Kidney (tissue), 14 donors: Measurements from ENCODE around the gene ITGA3. TPM values are rescaled to one million over a fixed set of nuclear protein-coding genes. Genes with fewer than 3 reads are reported as not detected.

Source experiments
- DNase-seq, 5 donors: peaks; one replicate each; pipeline ENCODE4 v3.0.0-alpha.2; 2013 to 2020
- FAIRE-seq: peaks from 2 replicates; lab custom pipeline; 2012; peaks lifted over from hg19 to GRCh38; lab: Jason Lieb, UNC
- H3K27ac ChIP-seq, 2 donors: one replicate each; pipeline ENCODE4 v1.7.0; 2013; ENCODE audit warnings: low read depth in 2 of 2, low read length in 2 of 2, inconsistent platforms in 1 of 2
- H3K27me3 ChIP-seq: one replicate; pipeline ENCODE4 v1.7.1; 2013; ENCODE audit warnings: low read length, inconsistent platforms; ENCODE audit not compliant: control insufficient read depth, insufficient read depth
- H3K36me3 ChIP-seq, 3 donors: one replicate each; pipeline versions ENCODE4 v1.7.0 to v1.7.1; 2013; ENCODE audit warnings: low read length in 3 of 3, control low read depth in 1 of 3, inconsistent platforms in 1 of 3; ENCODE audit not compliant: insufficient read depth in 3 of 3, control insufficient read depth in 2 of 3
- H3K4me1 ChIP-seq, 3 donors: one replicate each; pipeline versions ENCODE4 v1.7.0 to v1.7.1; 2013; ENCODE audit warnings: low read length in 3 of 3, inconsistent platforms in 1 of 3, low read depth in 1 of 3; ENCODE audit not compliant: control insufficient read depth in 2 of 3, insufficient read depth in 2 of 3
- H3K4me3 ChIP-seq, 3 donors: one replicate each; pipeline versions ENCODE4 v1.7.0 to v1.8.1; 2013; ENCODE audit warnings: low read length in 3 of 3, control low read depth in 1 of 3, inconsistent platforms in 1 of 3
- H3K9ac ChIP-seq, 3 donors: one replicate each; pipeline versions ENCODE4 v1.7.0 to v1.7.1; 2013; ENCODE audit warnings: low read length in 3 of 3, control low read depth in 1 of 3, inconsistent platforms in 1 of 3
- H3K9me3 ChIP-seq, 3 donors: one replicate each; pipeline versions ENCODE4 v1.7.0 to v1.7.1; 2013; ENCODE audit warnings: low read length in 3 of 3, control low read depth in 1 of 3, inconsistent platforms in 1 of 3; ENCODE audit not compliant: control insufficient read depth in 2 of 3, insufficient read depth in 1 of 3
- CTCF ChIP-seq: IDR thresholded peaks from 3 replicates; pipeline ENCODE4 v1.5.1; 2012; ENCODE audit warnings: mild to moderate bottlenecking, moderate library complexity, borderline replicate concordance; ENCODE audit not compliant: insufficient read depth; ENCODE audit errors: extremely low read depth
- intact Hi-C: fragments of 100-400 bp; cut with DNase I; formaldehyde crosslinking; loops from one replicate; pipeline ENCODE4 v1.11.1; 2022
- polyA plus RNA-seq: library from polyadenylated mRNA; stranded (reverse); fragments of 350-450 nt; fragmentation: Illumina TruSeq; extraction: RNeasy Lipid Tissue Mini Kit (QIAGEN cat#74804); gene quantifications from one replicate; pipeline ENCODE4 v1.2.3, GENCODE V29; 2014; ENCODE audit warnings: low read depth, low replicate concordance; ENCODE audit not compliant: insufficient read depth
- total RNA-seq: library from RNA; stranded (reverse); fragmentation: NEBNext Ultra II Directional; extraction: Animal tissue kit (Norgen Biotek cat#: 25700); gene quantifications from one replicate; pipeline ENCODE4 v1.2.1, GENCODE V29; 2021
- donor health status: control.
- donor health status: control.
- donor health status: control.
- donor health status: control.
- donor health status: control.
- donor health status: DM: yes; HTN: yes; CAD: no.
- donor health status: Normal renal cell carcinoma (clear cell type).

The ITGA3 gene
- total and polyA plus RNA-seq, 2 donors from 2014 or later: 117 to 367 TPM

GRCh38 chr17:50014471-50015088 lies 41.3 kb upstream of the ITGA3 start:
- no peaks in the 10 kb centered on the region for H3K4me1 ChIP-seq
- no peaks in the 10 kb centered on the region for H3K36me3 ChIP-seq
- TF ChIP-seq CTCF: no peak
- no peak overlapping the region for H3K27ac ChIP-seq
- no peak for DNase-seq
- peaks cover 0 to 15% (median 0%) of the 10 kb centered on the region in 3 donors for H3K9me3 ChIP-seq
- no peak overlapping the region for H3K4me3 ChIP-seq
- H3K9ac ChIP-seq: no peak overlapping the region
- intact Hi-C loops: no loop called here
- H3K27me3 ChIP-seq: no peaks in the 10 kb centered on the region
- FAIRE-seq: no peak

GRCh38 chr17:50015146-50015545 lies 40.8 kb upstream of the ITGA3 start:
- TF ChIP-seq CTCF: no peak
- H3K27me3 ChIP-seq: no peaks in the 10 kb centered on the region
- H3K4me1 ChIP-seq: no peaks in the 10 kb centered on the region
- DNase-seq (no peak), FAIRE-seq (no peak)
- no peak overlapping the region for H3K4me3 ChIP-seq
- intact Hi-C loops: no loop called here
- no peaks in the 10 kb centered on the region for H3K36me3 ChIP-seq
- no peak overlapping the region for H3K27ac ChIP-seq
- H3K9ac ChIP-seq: no peak overlapping the region
- H3K9me3 ChIP-seq: peaks cover 0 to 15% (median 0%) of the 10 kb centered on the region in 3 donors

- Histone ChIP-seq H3K9me3 (peaks cover 0 to 4% (median 0%) of the 10 kb centered on the region in 3 donors), H3K27ac (no peak overlapping the region), H3K27me3 (no peaks in the 10 kb centered on the region), H3K4me1 (peaks cover 0 to 2% (median 0%) of the 10 kb centered on the region in 3 donors), H3K36me3 (no peaks in the 10 kb centered on the region), H3K4me3 (no peak overlapping the region), H3K9ac (no peak overlapping the region)
- FAIRE-seq (no peak), DNase-seq (no peak)
- intact Hi-C loops: no loop called here
- TF ChIP-seq CTCF: no peak
Measured at GRCh38 chr17:50018909-50019308, 37.0 kb upstream of the ITGA3 start.
